Esophagus squamous epithelium (tissue), 5 donors: ENCODE measurements around the gene CD1C. TPM values are rescaled to one million over a fixed set of nuclear protein-coding genes. Genes with fewer than 3 reads are reported as not detected.

ENCODE experiments used
- DNase-seq: peaks from one replicate; lab custom pipeline; 2025; lab: John Stamatoyannopoulos, UW
- H3K27ac ChIP-seq, 4 donors: fragments of 200-600 bp; sonication (generic); one replicate each; pipeline ENCODE4 v1.5.1; 2016 to 2019; ENCODE audit warnings: mild to moderate bottlenecking in 1 of 4
- H3K27me3 ChIP-seq, 4 donors: fragments of 200-600 bp; sonication (generic); 1 replicate in 3 of 4; 2 replicates in 1 of 4; pipeline versions ENCODE4 v1.5.1 to v1.6.0; 2017 to 2021; ENCODE audit warnings: antibody characterized with exemption in 1 of 4
- H3K36me3 ChIP-seq, 3 donors: fragments of 200-600 bp; sonication (generic); one replicate each; pipeline ENCODE4 v1.5.1; 2016 to 2019
- H3K4me1 ChIP-seq, 3 donors: fragments of 200-600 bp; sonication (generic); one replicate each; pipeline ENCODE4 v1.5.1; 2017 to 2019
- H3K4me3 ChIP-seq, 4 donors: fragments of 200-600 bp; sonication (generic); 1 replicate in 3 of 4; 2 replicates in 1 of 4; pipeline ENCODE4 v1.5.1; 2016 to 2019; ENCODE audit warnings: mild to moderate bottlenecking in 2 of 4, moderate library complexity in 1 of 4
- H3K9me3 ChIP-seq, 3 donors: fragments of 200-600 bp; sonication (generic); one replicate each; pipeline ENCODE4 v1.5.1; 2016 to 2019
- POLR2A ChIP-seq, 4 donors: fragments of 450-650 bp; IDR thresholded peaks; one replicate each; pipeline ENCODE4 v1.6.1; 2017; ENCODE audit warnings: antibody characterized with exemption in 4 of 4, mild to moderate bottlenecking in 4 of 4, moderate library complexity in 3 of 4
- WGBS, 2 donors: methylation state at CpG; one replicate each; pipeline ENCODE4 v1.1.5; 2018; 5-methylcytosine and 5-hydroxymethylcytosine counted together
- intact Hi-C: fragments of 100-400 bp; cut with DNase I; formaldehyde crosslinking; loops from one replicate; pipeline ENCODE4 v1.15.0; 2022
- total RNA-seq, 4 donors: library from RNA; depleted of rRNA; stranded (reverse); fragments of >200 nt; gene quantifications; one replicate each; pipeline ENCODE4 v1.1.0, GENCODE V29; 2016
- TF ChIP-seq, protein P1 (sequence below), 6 experiments: fragments of 450-650 bp in 4 of 6; fragments of 200-600 bp in 2 of 6; sonication (generic) in 2 of 6; IDR thresholded peaks; one replicate each; pipeline ENCODE4 v1.5.1; 2016 to 2019; ENCODE audit warnings: antibody characterized with exemption in 6 of 6, mild to moderate bottlenecking in 4 of 6, moderate library complexity in 4 of 6
- donor health status: DM: yes; HTN: yes; CAD: no.

The CD1C gene
- total RNA-seq, 4 donors from 2014 or later, result 0.72 to 4.0 (median 2.2) TPM; not detected in 1

DNA sequence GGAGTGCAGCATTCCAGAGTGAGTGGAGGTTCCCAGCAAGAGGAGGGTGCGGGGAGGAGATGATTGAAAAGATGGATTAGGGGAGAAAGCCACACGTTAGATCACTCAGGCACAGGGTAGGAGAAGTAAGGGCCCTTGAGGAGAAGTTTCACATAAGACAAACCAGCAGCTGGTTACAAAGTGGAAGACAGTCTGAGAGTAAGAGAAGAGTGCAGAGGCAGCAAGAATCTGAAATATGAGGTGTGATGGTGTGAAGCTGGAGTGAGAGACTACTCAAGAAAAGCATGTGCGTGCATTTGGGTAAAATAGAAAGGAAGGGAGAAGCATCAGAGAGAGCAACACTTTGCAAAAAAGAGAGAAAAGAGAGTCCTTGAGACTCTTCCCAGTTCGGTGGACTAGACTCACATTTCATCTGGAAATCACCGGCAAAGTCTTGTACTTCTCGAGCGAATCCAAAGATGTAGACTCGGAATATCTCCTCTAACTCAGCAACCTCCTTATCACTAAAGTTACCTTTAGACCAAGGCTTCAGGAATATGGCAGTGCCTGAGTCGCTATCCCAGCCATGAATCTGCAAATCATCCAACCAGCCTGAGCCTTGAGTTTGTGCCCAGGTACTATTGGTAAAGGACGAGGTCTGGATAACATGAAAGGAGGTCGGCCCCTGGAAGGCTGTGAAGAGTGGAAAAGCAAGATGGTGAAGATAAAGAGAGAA lies 40.8 kb downstream of the CD1C start:
- WGBS, 2 donors, result 72 to 76% methylated on average over 11 of the region's 11 CpGs
- TF ChIP-seq, protein P1, sequence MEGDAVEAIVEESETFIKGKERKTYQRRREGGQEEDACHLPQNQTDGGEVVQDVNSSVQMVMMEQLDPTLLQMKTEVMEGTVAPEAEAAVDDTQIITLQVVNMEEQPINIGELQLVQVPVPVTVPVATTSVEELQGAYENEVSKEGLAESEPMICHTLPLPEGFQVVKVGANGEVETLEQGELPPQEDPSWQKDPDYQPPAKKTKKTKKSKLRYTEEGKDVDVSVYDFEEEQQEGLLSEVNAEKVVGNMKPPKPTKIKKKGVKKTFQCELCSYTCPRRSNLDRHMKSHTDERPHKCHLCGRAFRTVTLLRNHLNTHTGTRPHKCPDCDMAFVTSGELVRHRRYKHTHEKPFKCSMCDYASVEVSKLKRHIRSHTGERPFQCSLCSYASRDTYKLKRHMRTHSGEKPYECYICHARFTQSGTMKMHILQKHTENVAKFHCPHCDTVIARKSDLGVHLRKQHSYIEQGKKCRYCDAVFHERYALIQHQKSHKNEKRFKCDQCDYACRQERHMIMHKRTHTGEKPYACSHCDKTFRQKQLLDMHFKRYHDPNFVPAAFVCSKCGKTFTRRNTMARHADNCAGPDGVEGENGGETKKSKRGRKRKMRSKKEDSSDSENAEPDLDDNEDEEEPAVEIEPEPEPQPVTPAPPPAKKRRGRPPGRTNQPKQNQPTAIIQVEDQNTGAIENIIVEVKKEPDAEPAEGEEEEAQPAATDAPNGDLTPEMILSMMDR (IDR thresholded peaks at IDR 0.05), result no peak
- no peak for TF ChIP-seq POLR2A (IDR thresholded peaks at IDR 0.05)
- Histone ChIP-seq H3K36me3 (no peaks in the 10 kb centered on the region), H3K4me1 (no peaks in the 10 kb centered on the region), H3K27me3 (no peaks in the 10 kb centered on the region), H3K4me3 (no peak overlapping the region), H3K9me3 (no peaks in the 10 kb centered on the region), H3K27ac (no peak overlapping the region)
- intact Hi-C loops, result no loop called here
- DNase-seq, result no peak

GRCh38 chr1:158331106-158331425 lies 41.3 kb downstream of the CD1C start:
- intact Hi-C loops, result no loop called here
- H3K4me1 ChIP-seq, result no peaks in the 10 kb centered on the region
- no peak for DNase-seq
- no peaks in the 10 kb centered on the region for H3K27me3 ChIP-seq
- no peak overlapping the region for H3K4me3 ChIP-seq
- 80 to 85% methylated on average over 1 of the region's 1 CpG for WGBS, 2 donors
- H3K36me3 ChIP-seq, result no peaks in the 10 kb centered on the region
- TF ChIP-seq, protein P1 (IDR thresholded peaks at IDR 0.05), result no peak
- no peak for TF ChIP-seq POLR2A (IDR thresholded peaks at IDR 0.05)
- H3K27ac ChIP-seq, result no peak overlapping the region
- H3K9me3 ChIP-seq, result peaks cover 0 to 4% (median 0%) of the 10 kb centered on the region in 3 donors

DNA sequence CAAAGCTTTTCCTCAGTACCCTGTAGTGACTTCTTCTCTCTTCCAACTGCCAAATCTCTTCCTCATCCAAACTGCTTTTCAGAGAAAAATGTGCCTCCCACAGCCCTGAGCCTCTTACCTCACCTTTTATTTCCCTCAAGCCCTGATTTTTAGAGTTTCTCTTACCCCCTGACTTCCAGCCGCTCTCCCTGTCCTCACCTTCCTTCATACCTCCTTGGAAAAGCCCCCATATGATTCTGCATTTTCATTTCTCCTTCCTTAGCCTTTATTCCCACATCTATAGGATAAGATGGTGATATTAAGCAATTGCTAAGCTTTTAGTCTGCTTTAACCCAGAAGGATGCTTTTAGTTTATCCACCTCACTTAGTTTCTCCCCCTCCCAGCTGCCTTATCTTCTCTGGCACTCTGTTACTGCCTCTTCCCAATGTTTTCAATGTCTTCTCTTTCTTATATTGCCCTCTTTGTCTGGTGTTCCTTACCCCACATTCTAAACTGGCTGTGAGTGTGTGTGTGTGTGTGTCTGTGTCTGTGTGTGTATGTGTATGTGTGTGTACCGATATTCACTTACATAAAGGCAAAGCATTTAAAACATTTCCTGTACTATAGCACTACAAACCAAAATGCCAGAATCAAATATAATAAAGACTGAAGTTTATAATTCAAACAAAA lies 41.9 kb downstream of the CD1C start, which contains the start of gene CD1B:
Gene CD1B, minus strand, starts transcription at position 51 of the 670 bp plus-strand sequence. CDS start 108 bp downstream, outside the sequence.
- DNase-seq, result no peak

DNA sequence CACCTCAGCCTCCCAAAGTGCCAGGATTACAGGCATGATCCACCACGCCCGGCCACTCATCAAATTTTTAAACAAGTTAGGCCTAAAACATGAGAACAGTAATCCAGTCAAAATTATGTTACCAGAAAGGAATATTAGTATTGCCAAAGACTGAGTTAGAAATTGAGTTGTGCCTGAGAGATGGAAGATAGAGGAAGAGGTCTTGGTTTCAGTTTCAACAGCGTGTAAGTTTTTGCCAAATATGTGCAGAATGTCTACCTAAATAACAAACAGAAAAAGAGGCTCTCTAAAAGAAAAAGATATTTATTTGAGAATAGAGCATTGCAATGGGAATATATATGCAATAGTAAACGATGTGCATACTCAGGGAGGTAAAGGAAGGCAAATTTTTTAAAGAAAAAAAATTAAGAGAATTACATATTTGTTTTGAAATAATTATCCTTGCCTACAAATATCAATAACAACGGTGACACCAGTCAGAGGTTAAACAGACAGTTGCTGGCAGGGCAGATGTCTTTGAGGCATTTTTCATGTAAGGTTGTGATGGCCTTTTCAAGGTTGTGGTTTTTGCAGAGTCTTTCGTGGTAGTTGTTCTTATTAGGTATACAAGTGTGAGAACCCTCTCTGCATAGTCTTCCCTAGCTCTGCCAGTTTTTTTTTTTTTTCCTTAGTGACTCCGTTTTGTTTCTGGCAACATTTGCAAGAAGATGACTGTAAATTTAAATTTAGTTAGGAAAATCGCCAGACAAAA lies 43.9 kb downstream of the CD1C start:
- H3K4me3 ChIP-seq, result no peak overlapping the region
- TF ChIP-seq POLR2A (IDR thresholded peaks at IDR 0.05), result no peak
- TF ChIP-seq, protein P1 (IDR thresholded peaks at IDR 0.05), result no peak
- 56% methylated on average over 8 of the region's 8 CpGs for WGBS, 2 donors
- H3K9me3 ChIP-seq, result peaks cover 0 to 13% (median 0%) of the 10 kb centered on the region in 3 donors
- intact Hi-C loops, result no loop called here
- no peaks in the 10 kb centered on the region for H3K4me1 ChIP-seq
- no peak for DNase-seq
- no peak overlapping the region for H3K27ac ChIP-seq
- no peaks in the 10 kb centered on the region for H3K27me3 ChIP-seq
- no peaks in the 10 kb centered on the region for H3K36me3 ChIP-seq

More for the DNA sequence above, 41.9 kb downstream of the CD1C start, which contains the start of gene CD1B:
- no peak for TF ChIP-seq POLR2A (IDR thresholded peaks at IDR 0.05)
- TF ChIP-seq, protein P1 (IDR thresholded peaks at IDR 0.05), result no peak
- intact Hi-C loops, result no loop called here
- H3K27ac ChIP-seq, result no peak within 1 kb of the TSS
- peaks cover 0 to 10% (median 0%) of the 10 kb centered on the region in 3 donors for H3K9me3 ChIP-seq
- H3K4me3 ChIP-seq, result no peak within 1 kb of the TSS
- H3K36me3 ChIP-seq, result no peaks in the 10 kb centered on the region
- no peaks in the 10 kb centered on the region for H3K27me3 ChIP-seq
- 87 to 98% methylated on average over 2 of the region's 2 CpGs for WGBS, 2 donors
- H3K4me1 ChIP-seq, result no peaks in the 10 kb centered on the region
